HG02884 (cell line): ENCODE measurements around the gene VTI1A.

Experiments
- ATAC-seq: cut with Tn5 transposase; IDR thresholded peaks from one replicate; pipeline ENCODE4 v1.9.1; 2021; ENCODE audit warnings: mild to moderate bottlenecking, moderate library complexity; ENCODE audit not compliant: unreplicated experiment

The VTI1A gene

GRCh38 chr10:112671743-112672142 lies 224.7 kb downstream of the VTI1A start:
- ATAC-seq: no peak

- ATAC-seq: no peak
Measured at GRCh38 chr10:112672706-112673105, 225.7 kb downstream of the VTI1A start.

- no peak for ATAC-seq
Measured at GRCh38 chr10:112675560-112676083, 228.6 kb downstream of the VTI1A start.

GRCh38 chr10:112677689-112678088 lies 230.7 kb downstream of the VTI1A start:
- ATAC-seq: no peak

GRCh38 chr10:112678581-112678980 lies 231.6 kb downstream of the VTI1A start:
- ATAC-seq: no peak

- no peak for ATAC-seq
Measured at GRCh38 chr10:112678987-112679386, 232.0 kb downstream of the VTI1A start.

GRCh38 chr10:112679392-112679791 lies 232.4 kb downstream of the VTI1A start:
- no peak for ATAC-seq

- no peak for ATAC-seq
Measured at GRCh38 chr10:112680586-112680985, 233.6 kb downstream of the VTI1A start.

GRCh38 chr10:112687647-112688046 lies 240.6 kb downstream of the VTI1A start:
- ATAC-seq: no peak

GRCh38 chr10:112689327-112690072 lies 242.5 kb downstream of the VTI1A start:
- ATAC-seq: no peak

- ATAC-seq: no peak
Measured at GRCh38 chr10:112695539-112695938, 248.5 kb downstream of the VTI1A start.

- no peak for ATAC-seq
Measured at GRCh38 chr10:112696592-112696991, 249.6 kb downstream of the VTI1A start.

- no peak for ATAC-seq
Measured at GRCh38 chr10:112698133-112698817, 251.3 kb downstream of the VTI1A start.

- no peak for ATAC-seq
Measured at GRCh38 chr10:112698818-112699164, 251.8 kb downstream of the VTI1A start.

GRCh38 chr10:112700215-112700671 lies 253.2 kb downstream of the VTI1A start:
- ATAC-seq: no peak

- ATAC-seq: no peak
Measured at GRCh38 chr10:112701211-112701877, 254.3 kb downstream of the VTI1A start.

GRCh38 chr10:112701878-112702255 lies 254.9 kb downstream of the VTI1A start:
- no peak for ATAC-seq

- no peak for ATAC-seq
Measured at GRCh38 chr10:112706577-112706976, 259.6 kb downstream of the VTI1A start.

- no peak for ATAC-seq
Measured at GRCh38 chr10:112708461-112708860, 261.4 kb downstream of the VTI1A start.

GRCh38 chr10:112710528-112710927 lies 263.5 kb downstream of the VTI1A start:
- no peak for ATAC-seq

- ATAC-seq: no peak
Measured at GRCh38 chr10:112711366-112711765, 264.4 kb downstream of the VTI1A start.

GRCh38 chr10:112712536-112712935 lies 265.5 kb downstream of the VTI1A start:
- ATAC-seq: no peak
